Neural cell (in vitro differentiated cells): Measurements from ENCODE around the gene NUDCD3. TPM values are rescaled to one million over a fixed set of nuclear protein-coding genes. Genes with fewer than 3 reads are reported as not detected.

ENCODE experiments used
- H2AFZ ChIP-seq: fragments of 200-600, 300-800 bp; sonication (generic), shearing (Covaris generic); 2 replicates; pipeline ENCODE4 v1.6.0; 2014; ENCODE audit warnings: low read depth, mild to moderate bottlenecking, antibody characterized with exemption, low read length, moderate library complexity
- H3F3A ChIP-seq: fragments of 200-600 bp; shearing (Covaris generic); 2 replicates; pipeline ENCODE4 v1.6.1; 2016; ENCODE audit warnings: mild to moderate bottlenecking, moderate library complexity, mixed read lengths, antibody characterized with exemption, low read length; ENCODE audit not compliant: insufficient read depth, poor library complexity, severe bottlenecking
- H3K27ac ChIP-seq: fragments of 200-600, 300-800 bp; sonication (generic), shearing (Covaris generic); 2 replicates; pipeline ENCODE4 v1.5.1; 2014; ENCODE audit warnings: mild to moderate bottlenecking, low read length, moderate library complexity
- H3K27me3 ChIP-seq: fragments of 300-800, 200-600 bp; sonication (generic), shearing (Covaris generic); 2 replicates; pipeline ENCODE4 v1.6.0; 2014; ENCODE audit warnings: mild to moderate bottlenecking, low read depth, low read length, moderate library complexity; ENCODE audit not compliant: insufficient read depth
- H3K36me3 ChIP-seq: fragments of 300-800, 200-600 bp; sonication (generic), shearing (Covaris generic); 2 replicates; pipeline ENCODE4 v1.5.1; 2014; ENCODE audit warnings: mild to moderate bottlenecking, antibody characterized with exemption, low read length, moderate library complexity; ENCODE audit not compliant: insufficient read depth
- H3K4me2 ChIP-seq: fragments of 300-800, 200-600 bp; sonication (generic), shearing (Covaris generic); 2 replicates; pipeline ENCODE4 v1.6.0; 2014; ENCODE audit warnings: mild to moderate bottlenecking, low read length
- H3K4me3 ChIP-seq: fragments of 300-800, 200-600 bp; sonication (generic), shearing (Covaris generic); 2 replicates; pipeline ENCODE4 v1.5.1; 2014; ENCODE audit warnings: mild to moderate bottlenecking, low read length, moderate library complexity
- H3K79me2 ChIP-seq: fragments of 200-600 bp; shearing (Covaris generic); replicated peaks from 2 replicates; pipeline ENCODE4 v1.6.0; 2014; ENCODE audit warnings: mild to moderate bottlenecking, low read length, moderate library complexity; ENCODE audit not compliant: insufficient read depth
- H3K9ac ChIP-seq: fragments of 300-800, 200-600 bp; sonication (generic), shearing (Covaris generic); 2 replicates; pipeline ENCODE4 v1.6.1; 2016; ENCODE audit warnings: mild to moderate bottlenecking, low read length, mixed read lengths
- H3K9me2 ChIP-seq: fragments of 200-600 bp; shearing (Covaris generic); 2 replicates; pipeline ENCODE4 v1.6.1; 2016; ENCODE audit warnings: mild to moderate bottlenecking, low read length, mixed read lengths; ENCODE audit not compliant: insufficient read depth
- H3K9me3 ChIP-seq: fragments of 200-600, 300-800 bp; sonication (generic), shearing (Covaris generic); 2 replicates; pipeline ENCODE4 v1.6.1; 2016; ENCODE audit warnings: mild to moderate bottlenecking, mixed run types, low read length, moderate library complexity, mixed read lengths
- H4K20me1 ChIP-seq: fragments of 200-600 bp; shearing (Covaris generic); 2 replicates; pipeline ENCODE4 v1.6.1; 2016; ENCODE audit warnings: mild to moderate bottlenecking, mixed run types; ENCODE audit not compliant: insufficient read depth
- CTCF ChIP-seq: fragments of 450-650 bp; IDR thresholded peaks from 2 replicates; pipeline ENCODE4 v1.5.1; 2014; ENCODE audit warnings: antibody characterized with exemption, mild to moderate bottlenecking, moderate library complexity; ENCODE audit not compliant: poor library complexity, severe bottlenecking
- EP300 ChIP-seq: fragments of 450-650 bp; conservative IDR thresholded peaks from 2 replicates; pipeline ENCODE4 v1.6.1; 2014; ENCODE audit warnings: antibody characterized with exemption, mild to moderate bottlenecking, moderate library complexity; ENCODE audit not compliant: poor library complexity, severe bottlenecking
- EZH2 ChIP-seq: fragments of 200-600, 300-800 bp; shearing (Covaris generic), sonication (generic); IDR thresholded peaks from 2 replicates; pipeline ENCODE4 v1.6.1; 2014; ENCODE audit warnings: antibody characterized with exemption, low read length, borderline replicate concordance, mild to moderate bottlenecking; ENCODE audit not compliant: insufficient read depth, poor library complexity, severe bottlenecking
- MXI1 ChIP-seq: fragments of 450-650 bp; conservative IDR thresholded peaks from 2 replicates; pipeline ENCODE4 v1.6.1; 2014; ENCODE audit warnings: antibody characterized with exemption, mild to moderate bottlenecking; ENCODE audit not compliant: poor library complexity, severe bottlenecking
- POLR2AphosphoS5 ChIP-seq: IDR thresholded peaks from 2 replicates; pipeline ENCODE4 v1.6.1; 2012
- RAD21 ChIP-seq: fragments of 450-650 bp; conservative IDR thresholded peaks from 2 replicates; pipeline ENCODE4 v1.6.1; 2014; ENCODE audit warnings: antibody characterized with exemption, mild to moderate bottlenecking, moderate library complexity
- SMC3 ChIP-seq: fragments of 450-650 bp; conservative IDR thresholded peaks from 2 replicates; pipeline ENCODE4 v1.6.1; 2014; ENCODE audit warnings: antibody characterized with exemption, mild to moderate bottlenecking, moderate library complexity; ENCODE audit not compliant: poor library complexity
- TAF1 ChIP-seq: IDR thresholded peaks from 2 replicates; pipeline ENCODE4 v1.6.1; 2012; ENCODE audit warnings: low read depth
- polyA plus RNA-seq: library from polyadenylated mRNA; depleted of rRNA; stranded (reverse); fragments of >200 nt; gene quantifications from 2 replicates; pipeline ENCODE4 v1.2.3, GENCODE V29; 2014
- TF ChIP-seq, protein P1 (sequence below): IDR thresholded peaks from 2 replicates; pipeline ENCODE4 v1.6.1; 2012; ENCODE audit warnings: borderline replicate concordance

NUDCD3 gene
- polyA plus RNA-seq, 1 donor from 2014 or later, result 69.9 TPM

DNA sequence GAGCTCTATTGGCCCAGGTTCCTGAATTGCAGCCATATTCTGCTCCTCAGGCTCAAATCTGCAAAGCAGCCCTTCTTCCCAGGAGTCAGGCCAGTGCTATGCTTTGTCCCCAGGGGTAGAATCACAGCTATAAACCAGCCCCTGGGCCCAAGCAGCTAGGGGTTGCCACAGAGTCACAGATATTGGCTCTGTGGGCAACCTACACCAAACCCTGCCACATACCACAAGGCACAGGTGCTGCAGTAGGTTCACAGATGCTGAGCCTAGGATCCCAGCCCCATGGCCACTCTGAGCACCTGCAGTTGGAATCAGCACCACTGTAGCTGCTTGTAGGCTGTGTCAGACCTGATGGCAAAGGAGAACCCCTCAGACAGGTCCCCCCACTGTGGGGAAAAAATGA lies 122.0 kb downstream of the NUDCD3 start:
- no peak overlapping the region for H3K27ac ChIP-seq
- no peaks in the 10 kb centered on the region for H3K9me2 ChIP-seq
- no peaks in the 10 kb centered on the region for H3K27me3 ChIP-seq
- H3K4me2 ChIP-seq, result no peak overlapping the region
- TF ChIP-seq POLR2AphosphoS5, result no peak
- no peak for TF ChIP-seq TAF1
- no peaks in the 10 kb centered on the region for H4K20me1 ChIP-seq
- no peaks in the 10 kb centered on the region for H3K79me2 ChIP-seq
- no peaks in the 10 kb centered on the region for H3K36me3 ChIP-seq
- no peaks in the 10 kb centered on the region for H3K9me3 ChIP-seq
- H3F3A ChIP-seq, result no peaks in the 10 kb centered on the region
- H2AFZ ChIP-seq, result no peak overlapping the region
- no peak overlapping the region for H3K4me3 ChIP-seq
- no peak overlapping the region for H3K9ac ChIP-seq

- Histone ChIP-seq H3K4me2 (no peak overlapping the region), H3K4me3 (no peak overlapping the region), H3K9me2 (no peaks in the 10 kb centered on the region), H2AFZ (no peak overlapping the region), H3K9ac (no peak overlapping the region), H4K20me1 (no peaks in the 10 kb centered on the region), H3K27me3 (no peaks in the 10 kb centered on the region), H3K27ac (no peak overlapping the region), H3K79me2 (no peaks in the 10 kb centered on the region), H3K36me3 (no peaks in the 10 kb centered on the region), H3F3A (no peaks in the 10 kb centered on the region), H3K9me3 (no peaks in the 10 kb centered on the region)
- no peak for TF ChIP-seq MXI1
- TF ChIP-seq SMC3, result no peak
- TF ChIP-seq, protein P1, sequence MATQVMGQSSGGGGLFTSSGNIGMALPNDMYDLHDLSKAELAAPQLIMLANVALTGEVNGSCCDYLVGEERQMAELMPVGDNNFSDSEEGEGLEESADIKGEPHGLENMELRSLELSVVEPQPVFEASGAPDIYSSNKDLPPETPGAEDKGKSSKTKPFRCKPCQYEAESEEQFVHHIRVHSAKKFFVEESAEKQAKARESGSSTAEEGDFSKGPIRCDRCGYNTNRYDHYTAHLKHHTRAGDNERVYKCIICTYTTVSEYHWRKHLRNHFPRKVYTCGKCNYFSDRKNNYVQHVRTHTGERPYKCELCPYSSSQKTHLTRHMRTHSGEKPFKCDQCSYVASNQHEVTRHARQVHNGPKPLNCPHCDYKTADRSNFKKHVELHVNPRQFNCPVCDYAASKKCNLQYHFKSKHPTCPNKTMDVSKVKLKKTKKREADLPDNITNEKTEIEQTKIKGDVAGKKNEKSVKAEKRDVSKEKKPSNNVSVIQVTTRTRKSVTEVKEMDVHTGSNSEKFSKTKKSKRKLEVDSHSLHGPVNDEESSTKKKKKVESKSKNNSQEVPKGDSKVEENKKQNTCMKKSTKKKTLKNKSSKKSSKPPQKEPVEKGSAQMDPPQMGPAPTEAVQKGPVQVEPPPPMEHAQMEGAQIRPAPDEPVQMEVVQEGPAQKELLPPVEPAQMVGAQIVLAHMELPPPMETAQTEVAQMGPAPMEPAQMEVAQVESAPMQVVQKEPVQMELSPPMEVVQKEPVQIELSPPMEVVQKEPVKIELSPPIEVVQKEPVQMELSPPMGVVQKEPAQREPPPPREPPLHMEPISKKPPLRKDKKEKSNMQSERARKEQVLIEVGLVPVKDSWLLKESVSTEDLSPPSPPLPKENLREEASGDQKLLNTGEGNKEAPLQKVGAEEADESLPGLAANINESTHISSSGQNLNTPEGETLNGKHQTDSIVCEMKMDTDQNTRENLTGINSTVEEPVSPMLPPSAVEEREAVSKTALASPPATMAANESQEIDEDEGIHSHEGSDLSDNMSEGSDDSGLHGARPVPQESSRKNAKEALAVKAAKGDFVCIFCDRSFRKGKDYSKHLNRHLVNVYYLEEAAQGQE, result no peak
- no peak for TF ChIP-seq RAD21
These were observed 122.9 kb downstream of the NUDCD3 start for GRCh38 chr7:44367475-44368043.

DNA sequence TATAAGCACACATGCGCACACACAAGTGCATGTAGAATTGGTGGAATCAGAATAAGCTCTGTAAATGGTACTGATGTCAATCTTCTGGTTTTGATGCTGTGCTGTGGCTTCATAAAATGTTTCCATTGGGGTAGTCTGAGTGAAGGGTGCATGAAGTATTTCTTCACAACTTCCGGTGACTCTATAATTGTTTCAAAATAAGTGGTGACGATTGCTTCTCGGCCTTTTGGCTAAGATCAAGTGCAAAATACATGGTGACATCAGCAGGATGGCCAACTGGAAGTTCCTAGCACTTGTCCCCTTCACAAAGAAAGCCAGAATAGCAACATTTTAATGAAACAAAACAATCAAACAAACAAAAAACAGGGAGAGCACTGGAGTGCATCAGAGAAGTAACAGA lies 123.5 kb downstream of the NUDCD3 start:
- Histone ChIP-seq H3K27me3 (no peaks in the 10 kb centered on the region), H3K4me3 (no peak overlapping the region), H3K9me3 (no peaks in the 10 kb centered on the region), H4K20me1 (no peaks in the 10 kb centered on the region), H3K9ac (no peak overlapping the region), H3K9me2 (no peaks in the 10 kb centered on the region), H3K27ac (no peak overlapping the region), H3K36me3 (no peaks in the 10 kb centered on the region), H3F3A (no peaks in the 10 kb centered on the region), H3K4me2 (no peak overlapping the region), H2AFZ (no peak overlapping the region), H3K79me2 (no peaks in the 10 kb centered on the region)
- TF ChIP-seq EP300, result no peak
- no peak for TF ChIP-seq CTCF
- no peak for TF ChIP-seq EZH2
- no peak for TF ChIP-seq POLR2AphosphoS5
- TF ChIP-seq, protein P1, result no peak
- no peak for TF ChIP-seq RAD21
- no peak for TF ChIP-seq SMC3
- TF ChIP-seq MXI1, result no peak
